ENCODE data around the gene YWHAE.
"Not testable (repeated sequence)": the region's sequence is repeated elsewhere in the genome, so short reads cannot be mapped to it uniquely, and the experiment has no call there.

YWHAE gene

GRCh38 chr17:1412185-1413110 is 12.4 kb upstream of the YWHAE start:
- no peak for DNase-seq

- DNase-seq, result no peak
These were observed 2.2 kb upstream of the YWHAE start for GRCh38 chr17:1402262-1402586.

GRCh38 chr17:1398931-1399678 is 917 bp downstream of the YWHAE start:
- peak; percentile 28 for DNase-seq

- no peak for DNase-seq
These were observed 2.0 kb downstream of the YWHAE start for GRCh38 chr17:1398028-1398427.

- DNase-seq, result not testable (repeated sequence)
These were observed 4.0 kb downstream of the YWHAE start for GRCh38 chr17:1395876-1396665.

GRCh38 chr17:1391577-1391976 is 8.4 kb downstream of the YWHAE start:
- no peak for DNase-seq

- no peak for DNase-seq
These were observed 9.3 kb downstream of the YWHAE start for GRCh38 chr17:1390432-1391367.

- not testable (repeated sequence) for DNase-seq
These were observed 12.4 kb downstream of the YWHAE start for GRCh38 chr17:1387490-1388227.

- DNase-seq, result not testable (repeated sequence)
These were observed 13.3 kb downstream of the YWHAE start for GRCh38 chr17:1386675-1387190.

GRCh38 chr17:1386265-1386664 is 13.8 kb downstream of the YWHAE start:
- no peak for DNase-seq

- no peak for DNase-seq
These were observed 14.2 kb downstream of the YWHAE start for GRCh38 chr17:1385861-1386260.

- DNase-seq, result no peak
These were observed 15.1 kb downstream of the YWHAE start for GRCh38 chr17:1384905-1385435.

GRCh38 chr17:1379930-1380313 is 20.1 kb downstream of the YWHAE start:
- DNase-seq, result no peak

GRCh38 chr17:1379208-1379929 is 20.7 kb downstream of the YWHAE start:
- DNase-seq, result no peak

- DNase-seq, result not testable (repeated sequence)
These were observed 21.6 kb downstream of the YWHAE start for GRCh38 chr17:1378476-1378860.

- DNase-seq, result peak; percentile 23
These were observed 22.7 kb downstream of the YWHAE start for GRCh38 chr17:1377334-1377733.

- DNase-seq, result no peak
These were observed 24.0 kb downstream of the YWHAE start for GRCh38 chr17:1376061-1376460.

GRCh38 chr17:1375615-1376014 is 24.4 kb downstream of the YWHAE start:
- no peak for DNase-seq

GRCh38 chr17:1374431-1375177 is 25.4 kb downstream of the YWHAE start:
- DNase-seq, result no peak
